Thoracic aorta (tissue), 2 donors: ENCODE measurements around the gene SHMT2. TPM values are rescaled to one million over a fixed set of nuclear protein-coding genes. Genes with fewer than 3 reads are reported as not detected.
A peak's percentile ranks its signal among the peaks of the same experiment; 100 is the strongest.

Experiments used
- ATAC-seq: fragments of 150-250 bp; one replicate; pipeline ENCODE4 v1.8.0; 2017; ENCODE audit warnings: low read depth; ENCODE audit not compliant: insufficient number of reproducible peaks, low FRiP score
- DNase-seq: peaks from one replicate; pipeline ENCODE4 v3.0.0-alpha.2; 2020; ENCODE audit warnings: low spot score
- H3K27ac ChIP-seq, 2 donors: fragments of 200-600 bp; sonication (generic); 1 replicate in 1 of 2; 2 replicates in 1 of 2; pipeline ENCODE4 v1.5.1; 2016; ENCODE audit warnings: mild to moderate bottlenecking in 2 of 2, moderate library complexity in 2 of 2
- H3K27me3 ChIP-seq: fragments of 200-600 bp; sonication (generic); replicated peaks from 2 replicates; pipeline ENCODE4 v1.6.0; 2016; ENCODE audit warnings: mild to moderate bottlenecking; ENCODE audit not compliant: insufficient read depth
- H3K36me3 ChIP-seq: fragments of 200-600 bp; sonication (generic); one replicate; pipeline ENCODE4 v1.5.1; 2016
- H3K4me1 ChIP-seq, 2 donors: fragments of 200-600 bp; sonication (generic); 1 replicate in 1 of 2; 2 replicates in 1 of 2; pipeline versions ENCODE4 v1.5.1 to v1.6.0; 2016; ENCODE audit warnings: low read depth in 2 of 2, mild to moderate bottlenecking in 1 of 2; ENCODE audit not compliant: control insufficient read depth in 1 of 2
- H3K4me3 ChIP-seq: fragments of 200-600 bp; sonication (generic); 2 replicates; pipeline ENCODE4 v1.5.1; 2016; ENCODE audit warnings: mild to moderate bottlenecking
- H3K9me3 ChIP-seq: fragments of 200-600 bp; sonication (generic); 2 replicates; pipeline ENCODE4 v1.5.1; 2016
- total RNA-seq, 2 donors: library from RNA; depleted of rRNA; stranded (reverse); fragments of >200 nt; gene quantifications; one replicate each; pipeline versions ENCODE4 v1.1.0 to v1.2.3, GENCODE V29; 2016
- TF ChIP-seq, protein P1 (sequence below): fragments of 200-600 bp; sonication (generic); IDR thresholded peaks from one replicate; pipeline ENCODE4 v1.5.1; 2019; ENCODE audit warnings: antibody characterized with exemption

Gene SHMT2
- total RNA-seq, 2 donors from 2014 or later = 57.3 to 60.4 TPM

GRCh38 chr12:57210461-57210860, 19.1 kb upstream of the SHMT2 start:
- Histone ChIP-seq H3K4me1 (peaks cover 9 to 48% of the 10 kb centered on the region in 2 donors), H3K4me3 (no peak overlapping the region), H3K27me3 (no peaks in the 10 kb centered on the region), H3K27ac (no peak overlapping the region), H3K36me3 (peaks cover 62% of the 10 kb centered on the region), H3K9me3 (no peaks in the 10 kb centered on the region)
- DNase-seq (no peak), ATAC-seq (no peak)
- TF ChIP-seq, protein P1, sequence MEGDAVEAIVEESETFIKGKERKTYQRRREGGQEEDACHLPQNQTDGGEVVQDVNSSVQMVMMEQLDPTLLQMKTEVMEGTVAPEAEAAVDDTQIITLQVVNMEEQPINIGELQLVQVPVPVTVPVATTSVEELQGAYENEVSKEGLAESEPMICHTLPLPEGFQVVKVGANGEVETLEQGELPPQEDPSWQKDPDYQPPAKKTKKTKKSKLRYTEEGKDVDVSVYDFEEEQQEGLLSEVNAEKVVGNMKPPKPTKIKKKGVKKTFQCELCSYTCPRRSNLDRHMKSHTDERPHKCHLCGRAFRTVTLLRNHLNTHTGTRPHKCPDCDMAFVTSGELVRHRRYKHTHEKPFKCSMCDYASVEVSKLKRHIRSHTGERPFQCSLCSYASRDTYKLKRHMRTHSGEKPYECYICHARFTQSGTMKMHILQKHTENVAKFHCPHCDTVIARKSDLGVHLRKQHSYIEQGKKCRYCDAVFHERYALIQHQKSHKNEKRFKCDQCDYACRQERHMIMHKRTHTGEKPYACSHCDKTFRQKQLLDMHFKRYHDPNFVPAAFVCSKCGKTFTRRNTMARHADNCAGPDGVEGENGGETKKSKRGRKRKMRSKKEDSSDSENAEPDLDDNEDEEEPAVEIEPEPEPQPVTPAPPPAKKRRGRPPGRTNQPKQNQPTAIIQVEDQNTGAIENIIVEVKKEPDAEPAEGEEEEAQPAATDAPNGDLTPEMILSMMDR = no peak

GRCh38 chr12:57210926-57211692, 18.4 kb upstream of the SHMT2 start:
- no peaks in the 10 kb centered on the region for H3K9me3 ChIP-seq
- H3K27me3 ChIP-seq = no peaks in the 10 kb centered on the region
- peak overlapping the region; percentile 59 to 71 for H3K27ac ChIP-seq
- peaks cover 56% of the 10 kb centered on the region for H3K36me3 ChIP-seq
- DNase-seq (no peak), ATAC-seq (no peak)
- TF ChIP-seq, protein P1 = no peak
- no peak overlapping the region for H3K4me3 ChIP-seq
- H3K4me1 ChIP-seq = peaks cover 13 to 54% of the 10 kb centered on the region in 2 donors

DNA sequence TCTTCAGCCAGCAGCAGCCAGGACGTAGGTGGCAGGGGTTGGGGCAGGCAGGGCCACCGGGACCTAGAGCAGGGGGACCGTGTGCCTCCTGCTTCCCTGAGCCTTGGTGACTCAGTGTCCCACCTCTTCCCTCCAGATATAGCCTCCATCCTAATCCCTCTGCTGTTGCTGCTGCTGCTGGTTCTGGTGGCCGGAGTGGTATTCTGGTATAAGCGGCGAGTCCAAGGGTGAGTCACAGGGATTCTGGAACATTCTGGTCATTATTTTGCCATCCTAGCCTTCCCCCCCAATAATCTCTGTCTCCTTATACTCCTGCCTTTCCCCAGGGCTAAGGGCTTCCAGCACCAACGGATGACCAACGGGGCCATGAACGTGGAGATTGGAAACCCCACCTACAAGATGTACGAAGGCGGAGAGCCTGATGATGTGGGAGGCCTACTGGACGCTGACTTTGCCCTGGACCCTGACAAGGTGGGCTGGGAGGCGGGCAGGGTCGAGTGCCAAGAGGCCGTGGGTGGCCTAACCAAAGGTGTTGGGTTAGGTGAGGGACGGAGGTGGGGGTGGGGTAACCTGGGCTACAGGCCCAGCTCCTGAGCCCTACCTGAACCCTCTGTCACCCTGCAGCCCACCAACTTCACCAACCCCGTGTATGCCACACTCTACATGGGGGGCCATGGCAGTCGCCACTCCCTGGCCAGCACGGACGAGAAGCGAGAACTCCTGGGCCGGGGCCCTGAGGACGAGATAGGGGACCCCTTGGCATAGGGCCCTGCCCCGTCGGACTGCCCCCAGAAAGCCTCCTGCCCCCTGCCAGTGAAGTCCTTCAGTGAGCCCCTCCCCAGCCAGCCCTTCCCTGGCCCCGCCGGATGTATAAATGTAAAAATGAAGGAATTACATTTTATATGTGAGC, 17.5 kb upstream of the SHMT2 start:
- H3K4me3 ChIP-seq = no peak overlapping the region
- H3K27me3 ChIP-seq = no peaks in the 10 kb centered on the region
- peaks cover 47% of the 10 kb centered on the region for H3K36me3 ChIP-seq
- ATAC-seq (no peak), DNase-seq (no peak)
- H3K27ac ChIP-seq = peak overlapping the region; percentile 59 to 71
- TF ChIP-seq, protein P1 = no peak
- H3K9me3 ChIP-seq = no peaks in the 10 kb centered on the region
- peaks cover 18 to 62% of the 10 kb centered on the region in 2 donors for H3K4me1 ChIP-seq

DNA sequence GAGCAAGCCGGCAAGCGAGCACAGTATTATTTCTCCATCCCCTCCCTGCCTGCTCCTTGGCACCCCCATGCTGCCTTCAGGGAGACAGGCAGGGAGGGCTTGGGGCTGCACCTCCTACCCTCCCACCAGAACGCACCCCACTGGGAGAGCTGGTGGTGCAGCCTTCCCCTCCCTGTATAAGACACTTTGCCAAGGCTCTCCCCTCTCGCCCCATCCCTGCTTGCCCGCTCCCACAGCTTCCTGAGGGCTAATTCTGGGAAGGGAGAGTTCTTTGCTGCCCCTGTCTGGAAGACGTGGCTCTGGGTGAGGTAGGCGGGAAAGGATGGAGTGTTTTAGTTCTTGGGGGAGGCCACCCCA, 16.8 kb upstream of the SHMT2 start:
- Histone ChIP-seq H3K27ac (peak overlapping the region; percentile 59 to 71), H3K4me1 (peaks cover 20 to 68% of the 10 kb centered on the region in 2 donors), H3K36me3 (peaks cover 42% of the 10 kb centered on the region), H3K4me3 (no peak overlapping the region), H3K27me3 (no peaks in the 10 kb centered on the region), H3K9me3 (no peaks in the 10 kb centered on the region)
- DNase-seq (no peak), ATAC-seq (no peak)
- TF ChIP-seq, protein P1 = no peak
